Measurements from ENCODE around the gene TTC9B. TPM values are rescaled to one million over a fixed set of nuclear protein-coding genes. Genes with fewer than 3 reads are reported as not detected.

The TTC9B gene
- total RNA-seq, 4 donors from 2014 or later: not detected

DNA sequence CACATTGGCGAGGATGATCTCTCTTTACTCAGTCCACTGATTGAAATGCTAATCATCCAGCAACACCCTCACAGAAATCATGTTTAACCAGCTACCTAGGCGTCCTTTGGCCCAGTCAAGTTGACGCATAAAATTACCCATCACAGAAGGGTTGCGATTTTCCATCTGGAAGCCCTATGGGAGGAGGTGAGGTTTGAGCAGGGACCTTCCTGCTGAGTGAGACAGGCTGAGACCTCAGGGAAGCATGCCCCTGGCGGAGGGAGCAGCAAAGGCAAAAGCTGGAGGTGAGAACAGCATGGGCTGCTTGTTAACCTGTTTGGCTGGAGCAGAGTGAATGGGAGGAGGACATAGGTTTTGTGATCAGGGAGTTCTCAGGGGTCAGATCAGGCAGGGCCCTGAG, 7.3 kb downstream of the TTC9B start:
- ATAC-seq (no peak), DNase-seq (no peak)
- H3K27ac ChIP-seq: no peak overlapping the region
- H3K27me3 ChIP-seq: peaks cover 2 to 4% (median 3%) of the 10 kb centered on the region in 3 donors
- H3K9me3 ChIP-seq: no peaks in the 10 kb centered on the region
- TF ChIP-seq POLR2A (IDR thresholded peaks at IDR 0.05) (no peak), CTCF (IDR thresholded peaks at IDR 0.05 in 4 of 5, conservative IDR thresholded peaks at IDR 0.05 in 1 of 5) (no peak)
- in situ Hi-C loops (cut with MboI; ENCODE audit: low sequenced_read_pairs in 4 of 4): loop anchor here in 1 of 4 donors (25.0 kb wide), 1 partner anchor 224 kb away; the partner anchor contains the start of gene ZNF546
- H3K36me3 ChIP-seq: peaks cover 3 to 46% of the 10 kb centered on the region in 2 donors
- H3K4me3 ChIP-seq: no peak overlapping the region
- no peaks in the 10 kb centered on the region for H3K4me1 ChIP-seq
- intact Hi-C loops (cut with DNase I; ENCODE audit: low total_unique reads): no loop called here

DNA sequence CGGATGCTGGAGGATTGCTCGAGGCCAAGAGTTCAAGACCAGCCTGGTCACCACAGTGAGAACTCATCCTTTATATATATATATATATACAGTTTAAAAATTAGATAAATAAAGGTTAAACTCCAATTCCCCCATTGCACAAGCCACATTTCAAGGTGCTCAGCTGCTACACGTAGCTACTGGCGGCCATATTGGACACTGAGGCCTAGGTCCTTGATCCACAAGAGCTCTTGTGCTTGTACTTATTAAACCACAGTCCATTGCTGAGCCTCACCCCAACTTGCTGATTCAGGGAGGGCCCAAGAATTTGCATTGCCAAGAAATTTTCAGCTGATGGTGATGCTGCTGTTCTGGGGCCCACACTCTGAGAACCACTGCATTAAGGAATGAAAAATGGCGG, 9.6 kb downstream of the TTC9B start:
- in situ Hi-C loops (cut with MboI; ENCODE audit: low sequenced_read_pairs in 4 of 4): loop anchor here in 1 of 4 donors (25.0 kb wide), 1 partner anchor 221 kb away; the partner anchor contains the start of gene ZNF546
- no peaks in the 10 kb centered on the region for H3K27me3 ChIP-seq
- no peak for DNase-seq
- no peak for TF ChIP-seq POLR2A (IDR thresholded peaks at IDR 0.05)
- TF ChIP-seq CTCF (IDR thresholded peaks at IDR 0.05 in 4 of 5, conservative IDR thresholded peaks at IDR 0.05 in 1 of 5): no peak
- intact Hi-C loops (cut with DNase I; ENCODE audit: low total_unique reads): no loop called here
- H3K27ac ChIP-seq: no peak overlapping the region
- H3K9me3 ChIP-seq: no peaks in the 10 kb centered on the region
- peaks cover 3 to 65% of the 10 kb centered on the region in 2 donors for H3K36me3 ChIP-seq
- ATAC-seq: no peak
- H3K4me1 ChIP-seq: no peaks in the 10 kb centered on the region
- no peak overlapping the region for H3K4me3 ChIP-seq

DNA sequence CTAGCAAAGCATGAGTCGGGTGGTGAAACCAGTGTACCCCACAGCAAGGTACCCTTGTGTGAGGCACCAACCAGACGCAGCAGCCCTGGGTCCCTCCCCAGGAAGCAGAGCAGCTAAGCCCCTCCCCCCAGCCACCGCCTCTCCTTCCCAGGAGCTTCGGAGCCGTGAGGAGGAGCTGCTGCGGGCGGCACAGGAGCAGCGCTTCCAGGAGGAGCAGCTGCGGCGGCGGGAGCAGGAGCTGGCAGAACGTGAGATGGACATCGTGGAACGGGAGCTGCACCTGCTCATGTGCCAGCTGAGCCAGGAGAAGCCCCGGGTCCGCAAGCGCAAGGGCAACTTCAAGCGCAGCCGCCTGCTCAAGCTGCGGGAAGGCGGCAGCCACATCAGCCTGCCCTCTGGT, 12.4 kb downstream of the TTC9B start:
- no peaks in the 10 kb centered on the region for H3K9me3 ChIP-seq
- in situ Hi-C loops (cut with MboI; ENCODE audit: low sequenced_read_pairs in 4 of 4) (loop anchor here in 1 of 4 donors (25.0 kb wide), 1 partner anchor 218 kb away; the partner anchor contains the start of gene ZNF546), intact Hi-C loops (cut with DNase I; ENCODE audit: low total_unique reads) (no loop called here)
- H3K27me3 ChIP-seq: no peaks in the 10 kb centered on the region
- DNase-seq (no peak), ATAC-seq (no peak)
- H3K36me3 ChIP-seq: peaks cover 0 to 63% of the 10 kb centered on the region in 2 donors
- H3K27ac ChIP-seq: no peak overlapping the region
- H3K4me1 ChIP-seq: no peaks in the 10 kb centered on the region
- no peak overlapping the region for H3K4me3 ChIP-seq
- TF ChIP-seq POLR2A (IDR thresholded peaks at IDR 0.05): no peak
- no peak for TF ChIP-seq CTCF (IDR thresholded peaks at IDR 0.05 in 4 of 5, conservative IDR thresholded peaks at IDR 0.05 in 1 of 5)

- Histone ChIP-seq H3K36me3 (peaks cover 0 to 51% of the 10 kb centered on the region in 2 donors), H3K9me3 (no peaks in the 10 kb centered on the region), H3K27me3 (no peaks in the 10 kb centered on the region), H3K27ac (no peak overlapping the region), H3K4me1 (no peaks in the 10 kb centered on the region), H3K4me3 (no peak overlapping the region)
- intact Hi-C loops (cut with DNase I; ENCODE audit: low total_unique reads): no loop called here
- in situ Hi-C loops (cut with MboI; ENCODE audit: low sequenced_read_pairs in 4 of 4): loop anchor here in 1 of 4 donors (25.0 kb wide), 1 partner anchor 217 kb away; the partner anchor contains the start of gene ZNF546
- no peak for ATAC-seq
- TF ChIP-seq POLR2A (IDR thresholded peaks at IDR 0.05) (no peak), CTCF (IDR thresholded peaks at IDR 0.05 in 4 of 5, conservative IDR thresholded peaks at IDR 0.05 in 1 of 5) (no peak)
- DNase-seq: no peak
Observed at GRCh38 chr19:40204381-40204780, 13.8 kb downstream of the TTC9B start.

All from gastrocnemius medialis (tissue), 4 donors.